Measurements from ENCODE around the gene STIM1. TPM values are rescaled to one million over a fixed set of nuclear protein-coding genes. Genes with fewer than 3 reads are reported as not detected.

Gene STIM1
- total RNA-seq, 1 donor from 2014 or later = 46.9 TPM

DNA sequence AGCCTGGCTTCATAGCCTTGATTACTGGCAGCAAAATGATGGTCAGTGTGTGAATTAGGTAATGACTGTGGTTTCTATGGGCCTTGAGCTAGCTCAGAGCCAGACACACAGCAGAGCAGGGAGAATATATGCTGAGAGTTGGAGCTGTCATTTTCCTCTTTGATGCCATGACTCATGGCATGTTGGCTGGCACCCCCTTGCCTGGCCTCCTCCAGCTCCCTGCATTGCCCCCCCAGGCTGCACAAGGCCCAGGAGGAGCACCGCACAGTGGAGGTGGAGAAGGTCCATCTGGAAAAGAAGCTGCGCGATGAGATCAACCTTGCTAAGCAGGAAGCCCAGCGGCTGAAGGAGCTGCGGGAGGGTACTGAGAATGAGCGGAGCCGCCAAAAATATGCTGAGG lies 218.8 kb downstream of the STIM1 start:
- peaks cover 16% of the 10 kb centered on the region for H3K4me1 Mint-ChIP-seq (ENCODE audit: unreplicated experiment)
- no peak for DNase-seq (ENCODE audit: extremely low spot score, unreplicated experiment)
- H3K9me3 Mint-ChIP-seq (ENCODE audit: unreplicated experiment) = no peaks in the 10 kb centered on the region
- no peak overlapping the region for H3K4me3 Mint-ChIP-seq (ENCODE audit: unreplicated experiment)
- no peak overlapping the region for H3K27ac Mint-ChIP-seq (ENCODE audit: unreplicated experiment)
- H3K27me3 Mint-ChIP-seq (ENCODE audit: unreplicated experiment) = no peaks in the 10 kb centered on the region
- TF ChIP-seq, protein P1, sequence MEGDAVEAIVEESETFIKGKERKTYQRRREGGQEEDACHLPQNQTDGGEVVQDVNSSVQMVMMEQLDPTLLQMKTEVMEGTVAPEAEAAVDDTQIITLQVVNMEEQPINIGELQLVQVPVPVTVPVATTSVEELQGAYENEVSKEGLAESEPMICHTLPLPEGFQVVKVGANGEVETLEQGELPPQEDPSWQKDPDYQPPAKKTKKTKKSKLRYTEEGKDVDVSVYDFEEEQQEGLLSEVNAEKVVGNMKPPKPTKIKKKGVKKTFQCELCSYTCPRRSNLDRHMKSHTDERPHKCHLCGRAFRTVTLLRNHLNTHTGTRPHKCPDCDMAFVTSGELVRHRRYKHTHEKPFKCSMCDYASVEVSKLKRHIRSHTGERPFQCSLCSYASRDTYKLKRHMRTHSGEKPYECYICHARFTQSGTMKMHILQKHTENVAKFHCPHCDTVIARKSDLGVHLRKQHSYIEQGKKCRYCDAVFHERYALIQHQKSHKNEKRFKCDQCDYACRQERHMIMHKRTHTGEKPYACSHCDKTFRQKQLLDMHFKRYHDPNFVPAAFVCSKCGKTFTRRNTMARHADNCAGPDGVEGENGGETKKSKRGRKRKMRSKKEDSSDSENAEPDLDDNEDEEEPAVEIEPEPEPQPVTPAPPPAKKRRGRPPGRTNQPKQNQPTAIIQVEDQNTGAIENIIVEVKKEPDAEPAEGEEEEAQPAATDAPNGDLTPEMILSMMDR (IDR thresholded peaks at IDR 0.05) = no peak
- H3K36me3 Mint-ChIP-seq (ENCODE audit: unreplicated experiment) = peaks cover 3% of the 10 kb centered on the region

DNA sequence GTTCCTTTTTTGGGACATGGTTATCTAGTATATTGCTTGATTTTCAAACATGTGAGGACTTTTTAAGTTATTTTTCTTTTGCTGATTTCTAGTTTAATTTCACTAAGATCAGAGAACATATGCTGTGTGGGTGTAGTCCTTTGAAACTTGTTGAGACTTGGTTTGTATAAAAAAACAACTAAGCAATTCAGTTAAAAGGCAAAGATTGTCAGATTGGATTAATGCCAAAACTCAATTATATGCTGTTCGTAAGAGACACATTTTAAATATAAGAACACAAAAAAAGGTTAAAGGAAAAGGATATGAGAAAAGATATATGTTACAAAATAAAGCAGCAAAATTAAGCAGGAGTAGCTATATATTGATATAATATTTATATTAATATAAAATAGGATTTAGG lies 221.3 kb downstream of the STIM1 start:
- Mint-ChIP-seq H3K36me3 (ENCODE audit: unreplicated experiment) (peaks cover 3% of the 10 kb centered on the region), H3K27me3 (ENCODE audit: unreplicated experiment) (no peaks in the 10 kb centered on the region), H3K27ac (ENCODE audit: unreplicated experiment) (no peak overlapping the region), H3K4me1 (ENCODE audit: unreplicated experiment) (peaks cover 13% of the 10 kb centered on the region), H3K9me3 (ENCODE audit: unreplicated experiment) (no peaks in the 10 kb centered on the region), H3K4me3 (ENCODE audit: unreplicated experiment) (no peak overlapping the region)
- TF ChIP-seq, protein P1 (IDR thresholded peaks at IDR 0.05) = no peak
- DNase-seq (ENCODE audit: extremely low spot score, unreplicated experiment) = no peak

DNA sequence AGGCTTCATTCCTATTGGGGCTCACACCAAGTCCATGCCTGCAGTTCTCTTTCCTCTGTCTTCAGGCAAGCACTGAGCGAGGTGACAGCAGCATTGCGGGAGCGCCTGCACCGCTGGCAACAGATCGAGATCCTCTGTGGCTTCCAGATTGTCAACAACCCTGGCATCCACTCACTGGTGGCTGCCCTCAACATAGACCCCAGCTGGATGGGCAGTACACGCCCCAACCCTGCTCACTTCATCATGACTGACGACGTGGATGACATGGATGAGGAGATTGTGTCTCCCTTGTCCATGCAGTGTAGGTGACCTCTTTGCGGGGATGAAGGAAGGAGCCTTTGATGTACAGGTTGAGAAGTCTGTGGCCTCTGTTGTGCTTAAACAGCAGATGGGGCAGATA lies 227.7 kb downstream of the STIM1 start:
- TF ChIP-seq, protein P1 (IDR thresholded peaks at IDR 0.05) = no peak
- no peak for DNase-seq (ENCODE audit: extremely low spot score, unreplicated experiment)
- Mint-ChIP-seq H3K9me3 (ENCODE audit: unreplicated experiment) (no peaks in the 10 kb centered on the region), H3K4me3 (ENCODE audit: unreplicated experiment) (no peak overlapping the region), H3K4me1 (ENCODE audit: unreplicated experiment) (peaks cover 4% of the 10 kb centered on the region), H3K36me3 (ENCODE audit: unreplicated experiment) (peaks cover 30% of the 10 kb centered on the region), H3K27me3 (ENCODE audit: unreplicated experiment) (no peaks in the 10 kb centered on the region), H3K27ac (ENCODE audit: unreplicated experiment) (no peak overlapping the region)

DNA sequence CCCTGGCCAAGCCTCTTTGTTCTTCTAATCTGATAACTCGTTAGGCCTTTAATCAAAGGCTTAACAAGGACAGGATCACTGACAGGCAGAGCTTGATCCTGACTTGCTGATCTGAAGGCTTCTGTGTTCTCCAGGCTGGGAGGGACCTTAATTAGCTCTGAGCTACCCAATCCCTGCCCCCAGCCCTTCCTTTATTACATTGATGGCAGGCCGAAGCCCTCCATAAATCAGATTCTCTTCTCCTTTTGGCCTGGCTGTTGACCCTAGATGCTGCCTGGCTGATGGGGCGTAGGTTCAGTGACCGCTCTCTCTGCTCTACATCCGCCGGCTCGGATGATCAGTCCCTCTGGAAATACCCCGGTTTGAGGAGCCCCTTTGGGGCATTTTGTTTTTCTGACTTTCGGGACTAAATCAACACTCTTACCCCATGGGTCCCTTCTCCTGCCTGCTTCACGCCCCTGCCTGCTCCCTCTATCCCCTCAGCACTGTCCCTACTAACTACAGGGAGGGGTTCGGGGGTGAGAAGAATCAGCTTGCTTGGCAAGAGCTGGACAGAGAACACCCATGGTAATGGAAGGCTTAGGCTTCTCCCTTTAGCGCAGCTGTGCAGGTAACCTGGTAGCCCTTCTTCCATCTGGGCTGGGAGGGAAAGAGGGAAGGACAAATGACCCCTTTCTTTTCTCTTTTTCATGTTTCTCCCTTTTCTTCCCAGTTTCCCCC lies 229.1 kb downstream of the STIM1 start:
- Mint-ChIP-seq H3K36me3 (ENCODE audit: unreplicated experiment) (peaks cover 30% of the 10 kb centered on the region), H3K27ac (ENCODE audit: unreplicated experiment) (no peak overlapping the region), H3K27me3 (ENCODE audit: unreplicated experiment) (no peaks in the 10 kb centered on the region), H3K9me3 (ENCODE audit: unreplicated experiment) (no peaks in the 10 kb centered on the region), H3K4me1 (ENCODE audit: unreplicated experiment) (peaks cover 4% of the 10 kb centered on the region), H3K4me3 (ENCODE audit: unreplicated experiment) (no peak overlapping the region)
- TF ChIP-seq, protein P1 (IDR thresholded peaks at IDR 0.05) = no peak
- DNase-seq (ENCODE audit: extremely low spot score, unreplicated experiment) = no peak

DNA sequence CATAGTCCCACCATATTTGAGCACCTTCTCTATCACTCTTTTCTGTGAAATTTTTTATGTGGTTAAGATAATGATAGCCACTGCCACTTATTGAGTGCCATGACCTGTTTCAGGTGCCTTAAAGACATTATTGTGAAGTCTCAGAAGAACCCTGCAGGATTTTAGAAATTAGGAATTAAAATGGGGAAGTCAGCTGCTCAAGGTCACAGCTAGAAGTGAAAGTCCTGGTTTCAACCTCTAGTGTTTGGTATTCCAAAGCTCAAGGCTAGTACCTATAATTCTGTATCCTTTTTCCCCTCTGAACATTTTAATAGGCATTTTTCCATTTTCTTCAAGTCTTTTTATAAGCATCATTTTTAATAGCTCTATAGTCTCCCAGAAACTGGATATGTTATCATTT lies 230.1 kb downstream of the STIM1 start:
- no peaks in the 10 kb centered on the region for H3K27me3 Mint-ChIP-seq (ENCODE audit: unreplicated experiment)
- TF ChIP-seq, protein P1 (IDR thresholded peaks at IDR 0.05) = no peak
- no peak for DNase-seq (ENCODE audit: extremely low spot score, unreplicated experiment)
- peaks cover 30% of the 10 kb centered on the region for H3K36me3 Mint-ChIP-seq (ENCODE audit: unreplicated experiment)
- no peak overlapping the region for H3K27ac Mint-ChIP-seq (ENCODE audit: unreplicated experiment)
- H3K9me3 Mint-ChIP-seq (ENCODE audit: unreplicated experiment) = no peaks in the 10 kb centered on the region
- no peak overlapping the region for H3K4me3 Mint-ChIP-seq (ENCODE audit: unreplicated experiment)
- H3K4me1 Mint-ChIP-seq (ENCODE audit: unreplicated experiment) = peaks cover 4% of the 10 kb centered on the region
